Lung (tissue), 12 donors: ENCODE measurements around the gene XKR3. TPM values are rescaled to one million over a fixed set of nuclear protein-coding genes. Genes with fewer than 3 reads are reported as not detected.

ENCODE experiments used
- ATAC-seq: fragments of 200-7000 bp; cut with Tn5 transposase; one replicate; pipeline ENCODE4 v1.9.1; 2020; ENCODE audit warnings: moderate number of reproducible peaks; ENCODE audit not compliant: insufficient read depth, low FRiP score
- DNase-seq, 3 donors: peaks; one replicate each; pipeline ENCODE4 v3.0.0-alpha.2; 2013 to 2017
- H3K27ac ChIP-seq, 2 donors: one replicate each; pipeline ENCODE4 v1.5.1; 2013; ENCODE audit warnings: mild to moderate bottlenecking in 2 of 2, moderate library complexity in 2 of 2, control low read depth in 1 of 2, inconsistent platforms in 1 of 2, low read depth in 1 of 2, low read length in 1 of 2
- H3K27me3 ChIP-seq, 3 donors: one replicate each; pipeline ENCODE4 v1.5.1; 2013; ENCODE audit warnings: low read length in 2 of 3; ENCODE audit not compliant: control insufficient read depth in 3 of 3, insufficient read depth in 3 of 3
- H3K36me3 ChIP-seq, 4 donors: one replicate each; pipeline ENCODE4 v1.5.1; 2013; ENCODE audit warnings: low read length in 4 of 4, mild to moderate bottlenecking in 1 of 4, moderate library complexity in 1 of 4; ENCODE audit not compliant: control insufficient read depth in 4 of 4, insufficient read depth in 4 of 4
- H3K4me1 ChIP-seq, 5 donors: one replicate each; pipeline ENCODE4 v1.5.1; 2013; ENCODE audit warnings: low read length in 5 of 5, mild to moderate bottlenecking in 2 of 5, moderate library complexity in 1 of 5; ENCODE audit not compliant: control insufficient read depth in 5 of 5, insufficient read depth in 5 of 5
- H3K4me3 ChIP-seq: one replicate; pipeline ENCODE4 v1.5.1; 2013; ENCODE audit warnings: mild to moderate bottlenecking, control low read depth, moderate library complexity
- H3K9ac ChIP-seq, 2 donors: one replicate each; pipeline ENCODE4 v1.5.1; 2013; ENCODE audit warnings: low read length in 2 of 2, control low read depth in 1 of 2; ENCODE audit not compliant: insufficient read depth in 1 of 2
- H3K9me3 ChIP-seq, 4 donors: one replicate each; pipeline ENCODE4 v1.5.1; 2013; ENCODE audit warnings: low read length in 3 of 4, mild to moderate bottlenecking in 1 of 4, moderate library complexity in 1 of 4; ENCODE audit not compliant: control insufficient read depth in 4 of 4, insufficient read depth in 3 of 4
- WGBS, 2 donors: extraction: QIAGEN DNeasy Blood & Tissue Kit; methylation state at CpG; one replicate each; pipeline ENCODE4 v1.1.7; 2013; 5-methylcytosine and 5-hydroxymethylcytosine counted together
- polyA plus RNA-seq, 2 donors: library from polyadenylated mRNA; stranded (reverse); fragments of 200-250 nt; gene quantifications; one replicate each; pipeline ENCODE4 v1.2.1, GENCODE V29; 2013
- total RNA-seq, 2 donors: library from RNA; depleted of rRNA in 1 of 2; stranded (reverse); fragments of >200 nt in 1 of 2; gene quantifications; one replicate each; pipeline ENCODE4 v1.2.1, GENCODE V29; 2014 to 2021
- TF ChIP-seq, protein P1 (sequence below): IDR thresholded peaks from 2 replicates; pipeline ENCODE4 v1.5.1; 2012; ENCODE audit warnings: mild to moderate bottlenecking; ENCODE audit errors: control extremely low read depth, extremely low read depth
- donor health status: control.
- donor health status: control.
- donor health status: Bipolar disorder and iron deficiency.
- donor health status: healthy.
- donor health status: DM: yes; HTN: yes; CAD: no.

Gene XKR3
- total and polyA plus RNA-seq, 4 donors: 0.07 TPM; not detected in 3

DNA sequence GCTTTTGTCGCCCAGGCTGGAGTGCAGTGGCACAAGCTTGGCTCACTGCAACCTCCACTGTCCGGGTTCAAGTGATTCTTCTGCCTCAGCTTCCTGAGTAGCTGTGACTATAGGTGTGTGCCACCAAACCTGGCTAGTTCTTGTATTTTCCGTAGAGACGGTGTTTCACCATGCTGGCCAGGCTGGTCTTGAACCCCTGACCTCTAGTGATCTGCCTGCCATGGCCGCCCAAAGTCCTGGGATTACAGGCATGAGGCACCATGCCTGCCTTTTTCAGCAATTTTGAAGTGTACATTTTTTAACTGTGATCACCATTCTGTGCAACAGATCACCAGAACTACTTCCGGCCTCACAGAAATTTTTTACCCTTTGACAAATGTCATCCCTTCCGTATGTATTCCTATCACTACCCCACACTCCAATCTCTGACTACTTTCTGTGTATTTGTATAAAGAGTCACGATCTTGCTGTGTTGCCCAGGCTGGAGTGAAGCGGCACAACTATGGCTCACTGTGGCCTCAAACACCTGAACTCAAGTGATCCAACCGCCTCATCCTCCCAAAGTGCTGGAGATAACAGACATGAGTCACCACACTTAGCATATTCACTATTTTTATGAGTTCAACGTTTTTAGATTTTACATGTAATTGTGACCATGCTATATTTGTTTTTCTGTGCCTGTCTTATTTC, 44.0 kb downstream of the XKR3 start:
- DNase-seq: no peak
- WGBS, 2 donors: 79 to 89% methylated on average over 11 of the region's 11 CpGs
- no peak for ATAC-seq
- Histone ChIP-seq H3K27me3 (no peaks in the 10 kb centered on the region), H3K4me1 (no peaks in the 10 kb centered on the region), H3K9ac (no peak overlapping the region), H3K4me3 (no peak overlapping the region), H3K27ac (no peak overlapping the region), H3K9me3 (no peaks in the 10 kb centered on the region), H3K36me3 (no peaks in the 10 kb centered on the region)
- TF ChIP-seq, protein P1, sequence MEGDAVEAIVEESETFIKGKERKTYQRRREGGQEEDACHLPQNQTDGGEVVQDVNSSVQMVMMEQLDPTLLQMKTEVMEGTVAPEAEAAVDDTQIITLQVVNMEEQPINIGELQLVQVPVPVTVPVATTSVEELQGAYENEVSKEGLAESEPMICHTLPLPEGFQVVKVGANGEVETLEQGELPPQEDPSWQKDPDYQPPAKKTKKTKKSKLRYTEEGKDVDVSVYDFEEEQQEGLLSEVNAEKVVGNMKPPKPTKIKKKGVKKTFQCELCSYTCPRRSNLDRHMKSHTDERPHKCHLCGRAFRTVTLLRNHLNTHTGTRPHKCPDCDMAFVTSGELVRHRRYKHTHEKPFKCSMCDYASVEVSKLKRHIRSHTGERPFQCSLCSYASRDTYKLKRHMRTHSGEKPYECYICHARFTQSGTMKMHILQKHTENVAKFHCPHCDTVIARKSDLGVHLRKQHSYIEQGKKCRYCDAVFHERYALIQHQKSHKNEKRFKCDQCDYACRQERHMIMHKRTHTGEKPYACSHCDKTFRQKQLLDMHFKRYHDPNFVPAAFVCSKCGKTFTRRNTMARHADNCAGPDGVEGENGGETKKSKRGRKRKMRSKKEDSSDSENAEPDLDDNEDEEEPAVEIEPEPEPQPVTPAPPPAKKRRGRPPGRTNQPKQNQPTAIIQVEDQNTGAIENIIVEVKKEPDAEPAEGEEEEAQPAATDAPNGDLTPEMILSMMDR: no peak

DNA sequence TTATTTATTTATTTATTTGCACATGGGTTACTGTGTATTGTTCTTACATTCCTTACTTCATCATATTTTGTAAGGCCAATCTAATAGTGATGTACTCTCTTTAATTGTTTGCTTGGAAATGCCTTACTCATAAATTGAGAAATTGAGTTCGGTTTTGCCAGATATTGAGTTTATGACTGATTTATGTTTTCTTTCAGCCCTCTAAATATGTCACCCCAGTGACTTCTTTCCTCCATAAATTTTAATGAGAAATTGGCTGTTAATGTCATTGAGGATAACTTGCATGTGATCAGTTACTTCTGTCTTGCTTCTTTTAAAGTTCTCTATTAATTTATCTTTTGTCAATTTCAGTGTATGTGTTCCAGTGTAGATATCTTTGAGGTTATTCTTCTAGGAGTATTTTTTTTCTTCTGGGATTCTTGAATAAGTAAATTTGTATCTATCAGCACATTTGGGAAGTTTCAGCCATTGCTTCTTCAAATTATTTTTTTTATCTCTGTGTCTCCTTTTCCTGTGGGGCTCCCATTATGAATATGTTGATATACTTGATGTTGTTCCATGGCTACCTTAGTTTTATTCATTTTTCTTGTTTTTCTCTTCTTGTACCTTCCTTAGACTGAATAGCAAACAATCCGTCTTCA, 47.8 kb downstream of the XKR3 start:
- Histone ChIP-seq H3K9ac (no peak overlapping the region), H3K9me3 (peaks cover 0 to 1% (median 0%) of the 10 kb centered on the region in 4 donors), H3K27me3 (no peaks in the 10 kb centered on the region), H3K27ac (no peak overlapping the region), H3K36me3 (no peaks in the 10 kb centered on the region), H3K4me3 (no peak overlapping the region), H3K4me1 (no peaks in the 10 kb centered on the region)
- TF ChIP-seq, protein P1: no peak
- WGBS, 2 donors: 58 to 72% methylated on average over 2 of the region's 2 CpGs
- DNase-seq (no peak), ATAC-seq (no peak)

DNA sequence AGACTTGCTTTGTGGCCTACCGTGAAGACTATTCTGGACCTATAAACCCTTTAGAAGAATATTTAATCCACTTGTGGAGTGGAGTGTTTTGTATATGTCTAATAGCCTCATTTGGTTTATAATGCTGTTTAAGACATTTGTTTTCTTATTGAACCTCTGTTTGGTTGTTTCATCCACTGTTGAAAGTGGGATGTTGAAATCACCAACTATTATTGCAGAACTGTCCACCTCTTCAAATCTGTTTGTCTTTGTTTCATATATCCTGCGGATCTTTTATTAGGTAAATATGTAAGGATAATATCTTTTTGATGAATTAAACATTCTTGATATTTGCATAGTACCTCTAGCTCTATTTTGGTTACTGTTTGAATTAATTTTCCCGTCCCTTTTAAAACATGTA, 49.1 kb downstream of the XKR3 start:
- no peak overlapping the region for H3K9ac ChIP-seq
- H3K9me3 ChIP-seq: peaks cover 0 to 1% (median 0%) of the 10 kb centered on the region in 4 donors
- H3K27ac ChIP-seq: no peak overlapping the region
- TF ChIP-seq, protein P1: no peak
- H3K4me3 ChIP-seq: no peak overlapping the region
- no peaks in the 10 kb centered on the region for H3K36me3 ChIP-seq
- DNase-seq: no peak
- 59 to 80% methylated on average over 3 of the region's 3 CpGs for WGBS, 2 donors
- ATAC-seq: no peak
- H3K4me1 ChIP-seq: no peaks in the 10 kb centered on the region
- no peaks in the 10 kb centered on the region for H3K27me3 ChIP-seq
